Thyroid gland (tissue), 4 donors: ENCODE data around the gene TRAF3IP1. TPM values are rescaled to one million over a fixed set of nuclear protein-coding genes. Genes with fewer than 3 reads are reported as not detected.

Experiments
- DNase-seq, 2 donors: peaks; one replicate each; pipeline ENCODE4 v3.0.0-alpha.2; 2019
- H3K27ac ChIP-seq, 3 donors: fragments of 200-600 bp; sonication (generic); 1 replicate in 2 of 3; 2 replicates in 1 of 3; pipeline ENCODE4 v1.5.1; 2016 to 2019; ENCODE audit warnings: mild to moderate bottlenecking in 1 of 3, moderate library complexity in 1 of 3
- H3K27me3 ChIP-seq: fragments of 200-600 bp; sonication (generic); one replicate; pipeline ENCODE4 v1.5.1; 2019
- H3K36me3 ChIP-seq, 2 donors: fragments of 200-600 bp; sonication (generic); one replicate each; pipeline ENCODE4 v1.5.1; 2016 to 2019
- H3K4me1 ChIP-seq, 2 donors: fragments of 200-600 bp; sonication (generic); one replicate each; pipeline ENCODE4 v1.5.1; 2017 to 2019
- H3K4me3 ChIP-seq, 3 donors: fragments of 200-600 bp; sonication (generic); replicated peaks in 1 of 3; 1 replicate in 2 of 3; 2 replicates in 1 of 3; pipeline ENCODE4 v1.5.1; 2016; ENCODE audit warnings: mild to moderate bottlenecking in 1 of 3
- H3K9me3 ChIP-seq: fragments of 200-600 bp; sonication (generic); one replicate; pipeline ENCODE4 v1.5.1; 2017
- POLR2A ChIP-seq, 2 donors: fragments of 450-650 bp; IDR thresholded peaks; one replicate each; pipeline ENCODE4 v1.6.1; 2017; ENCODE audit warnings: antibody characterized with exemption in 2 of 2, mild to moderate bottlenecking in 2 of 2, moderate library complexity in 1 of 2
- WGBS, 2 donors: methylation state at CpG; one replicate each; pipeline ENCODE4 v1.1.5; 2017; 5-methylcytosine and 5-hydroxymethylcytosine counted together
- intact Hi-C: fragments of 100-400 bp; cut with DNase I; formaldehyde crosslinking; loops from one replicate; pipeline ENCODE4 v1.15.1; 2023
- total RNA-seq, 4 donors: library from RNA; depleted of rRNA; stranded (reverse); fragments of >200 nt; gene quantifications; one replicate each; pipeline ENCODE4 v1.2.3, GENCODE V29; 2016
- TF ChIP-seq, protein P1 (sequence below), 6 experiments: fragments of 200-600 bp in 3 of 6; fragments of 450-650 bp in 3 of 6; sonication (generic) in 3 of 6; IDR thresholded peaks; one replicate each; pipeline ENCODE4 v1.5.1; 2016 to 2019; ENCODE audit warnings: antibody characterized with exemption in 6 of 6, mild to moderate bottlenecking in 2 of 6, inconsistent platforms in 1 of 6, moderate library complexity in 1 of 6

TRAF3IP1 gene
- total RNA-seq, 4 donors from 2014 or later: 19.5 to 24.7 (median 22.2) TPM

DNA sequence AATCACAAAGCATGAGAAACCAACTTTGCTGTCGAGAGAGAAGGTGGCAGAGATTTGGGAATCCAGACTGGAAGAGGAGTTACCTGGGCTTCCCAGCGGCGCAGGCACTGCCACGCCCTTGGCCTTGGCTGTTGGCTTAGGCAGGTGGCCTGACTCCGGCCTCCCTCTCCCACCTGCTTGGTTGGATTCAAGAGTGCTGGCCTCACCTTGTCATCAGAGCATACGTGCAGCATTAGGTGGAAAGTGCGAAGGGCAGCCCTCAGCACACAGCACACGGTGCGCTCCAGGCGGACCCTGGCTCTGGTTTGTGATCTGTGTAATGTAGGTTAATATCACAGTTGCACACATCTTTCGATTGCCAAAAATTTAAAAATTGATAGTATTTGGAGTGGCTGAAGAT lies 87.2 kb downstream of the TRAF3IP1 start:
- TF ChIP-seq POLR2A (IDR thresholded peaks at IDR 0.05): no peak
- TF ChIP-seq, protein P1, sequence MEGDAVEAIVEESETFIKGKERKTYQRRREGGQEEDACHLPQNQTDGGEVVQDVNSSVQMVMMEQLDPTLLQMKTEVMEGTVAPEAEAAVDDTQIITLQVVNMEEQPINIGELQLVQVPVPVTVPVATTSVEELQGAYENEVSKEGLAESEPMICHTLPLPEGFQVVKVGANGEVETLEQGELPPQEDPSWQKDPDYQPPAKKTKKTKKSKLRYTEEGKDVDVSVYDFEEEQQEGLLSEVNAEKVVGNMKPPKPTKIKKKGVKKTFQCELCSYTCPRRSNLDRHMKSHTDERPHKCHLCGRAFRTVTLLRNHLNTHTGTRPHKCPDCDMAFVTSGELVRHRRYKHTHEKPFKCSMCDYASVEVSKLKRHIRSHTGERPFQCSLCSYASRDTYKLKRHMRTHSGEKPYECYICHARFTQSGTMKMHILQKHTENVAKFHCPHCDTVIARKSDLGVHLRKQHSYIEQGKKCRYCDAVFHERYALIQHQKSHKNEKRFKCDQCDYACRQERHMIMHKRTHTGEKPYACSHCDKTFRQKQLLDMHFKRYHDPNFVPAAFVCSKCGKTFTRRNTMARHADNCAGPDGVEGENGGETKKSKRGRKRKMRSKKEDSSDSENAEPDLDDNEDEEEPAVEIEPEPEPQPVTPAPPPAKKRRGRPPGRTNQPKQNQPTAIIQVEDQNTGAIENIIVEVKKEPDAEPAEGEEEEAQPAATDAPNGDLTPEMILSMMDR (IDR thresholded peaks at IDR 0.05): no peak
- 90 to 91% methylated on average over 11 of the region's 11 CpGs for WGBS, 2 donors
- DNase-seq: no peak

GRCh38 chr2:238408615-238409340 lies 88.5 kb downstream of the TRAF3IP1 start:
- 85 to 90% methylated on average over 17 of the region's 17 CpGs for WGBS, 2 donors
- H3K9me3 ChIP-seq: no peaks in the 10 kb centered on the region
- H3K4me1 ChIP-seq: no peaks in the 10 kb centered on the region
- no peak for DNase-seq
- no peak overlapping the region for H3K4me3 ChIP-seq
- TF ChIP-seq, protein P1 (IDR thresholded peaks at IDR 0.05): no peak
- TF ChIP-seq POLR2A (IDR thresholded peaks at IDR 0.05): no peak
- no peaks in the 10 kb centered on the region for H3K36me3 ChIP-seq
- intact Hi-C loops: no loop called here
- H3K27me3 ChIP-seq: no peaks in the 10 kb centered on the region
- H3K27ac ChIP-seq: no peak overlapping the region

More for the DNA sequence above, 87.2 kb downstream of the TRAF3IP1 start:
- Histone ChIP-seq H3K4me3 (no peak overlapping the region), H3K27me3 (no peaks in the 10 kb centered on the region), H3K36me3 (peaks cover 0 to 3% of the 10 kb centered on the region in 2 donors), H3K27ac (no peak overlapping the region), H3K4me1 (no peaks in the 10 kb centered on the region), H3K9me3 (no peaks in the 10 kb centered on the region)
- intact Hi-C loops: no loop called here

DNA sequence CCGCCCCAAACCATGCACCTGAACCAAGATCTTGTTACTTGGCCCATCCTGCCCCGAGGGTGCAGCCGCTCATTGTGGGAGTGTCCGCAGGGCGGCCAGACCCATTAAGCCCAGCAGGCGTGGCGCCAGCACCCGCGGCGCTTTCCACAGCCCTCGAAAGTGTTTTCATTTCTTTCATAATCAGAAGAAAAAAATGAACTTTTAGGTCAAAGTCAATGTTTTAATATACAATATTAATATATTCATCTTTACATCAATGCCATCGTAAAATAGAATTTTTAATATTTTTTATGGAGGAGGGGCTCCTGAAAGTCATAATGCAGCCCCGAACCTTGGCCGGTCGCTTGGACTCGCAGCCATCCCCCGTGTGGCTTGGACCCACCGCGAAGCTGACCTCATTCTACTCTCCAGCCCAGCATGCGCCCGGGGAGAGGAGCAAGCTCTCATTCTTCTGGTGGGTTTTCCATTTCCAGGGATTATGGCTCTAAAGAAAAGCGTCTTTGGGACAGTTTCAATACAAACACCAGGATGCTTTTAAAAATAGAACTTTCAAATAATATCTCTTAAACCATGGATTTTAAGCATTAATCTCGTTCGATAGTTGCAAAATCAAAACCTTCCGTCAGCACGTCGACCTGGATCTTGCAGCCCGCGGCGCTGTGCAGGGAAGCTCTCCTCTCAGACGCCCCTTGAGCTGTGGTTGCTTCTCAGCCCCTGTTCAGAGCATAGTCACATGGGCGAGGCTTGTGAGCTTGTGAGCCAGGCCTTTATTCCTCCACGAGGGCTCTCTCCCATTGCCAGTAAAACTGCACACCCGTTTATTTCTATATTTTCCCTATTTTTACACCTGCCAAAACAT lies 89.3 kb downstream of the TRAF3IP1 start:
- H3K4me1 ChIP-seq: no peaks in the 10 kb centered on the region
- WGBS, 2 donors: 85 to 89% methylated on average over 34 of the region's 34 CpGs
- no peaks in the 10 kb centered on the region for H3K27me3 ChIP-seq
- intact Hi-C loops: no loop called here
- no peak overlapping the region for H3K27ac ChIP-seq
- no peak overlapping the region for H3K4me3 ChIP-seq
- TF ChIP-seq POLR2A (IDR thresholded peaks at IDR 0.05): no peak
- TF ChIP-seq, protein P1 (IDR thresholded peaks at IDR 0.05): no peak
- no peaks in the 10 kb centered on the region for H3K36me3 ChIP-seq
- no peak for DNase-seq
- no peaks in the 10 kb centered on the region for H3K9me3 ChIP-seq

- Histone ChIP-seq H3K4me3 (no peak overlapping the region), H3K27ac (no peak overlapping the region), H3K4me1 (no peaks in the 10 kb centered on the region), H3K36me3 (no peaks in the 10 kb centered on the region), H3K27me3 (no peaks in the 10 kb centered on the region), H3K9me3 (no peaks in the 10 kb centered on the region)
- TF ChIP-seq, protein P1 (IDR thresholded peaks at IDR 0.05): no peak
- no peak for TF ChIP-seq POLR2A (IDR thresholded peaks at IDR 0.05)
- intact Hi-C loops: no loop called here
- no peak for DNase-seq
- WGBS, 2 donors: 91 to 93% methylated on average over 12 of the region's 12 CpGs
These were observed 91.9 kb downstream of the TRAF3IP1 start for GRCh38 chr2:238412067-238412767.
